Measurements from ENCODE around the gene FGF2.
"Not testable (repeated sequence)": the region's sequence is repeated elsewhere in the genome, so short reads cannot be mapped to it uniquely, and the experiment has no call there.

FGF2 gene

DNA sequence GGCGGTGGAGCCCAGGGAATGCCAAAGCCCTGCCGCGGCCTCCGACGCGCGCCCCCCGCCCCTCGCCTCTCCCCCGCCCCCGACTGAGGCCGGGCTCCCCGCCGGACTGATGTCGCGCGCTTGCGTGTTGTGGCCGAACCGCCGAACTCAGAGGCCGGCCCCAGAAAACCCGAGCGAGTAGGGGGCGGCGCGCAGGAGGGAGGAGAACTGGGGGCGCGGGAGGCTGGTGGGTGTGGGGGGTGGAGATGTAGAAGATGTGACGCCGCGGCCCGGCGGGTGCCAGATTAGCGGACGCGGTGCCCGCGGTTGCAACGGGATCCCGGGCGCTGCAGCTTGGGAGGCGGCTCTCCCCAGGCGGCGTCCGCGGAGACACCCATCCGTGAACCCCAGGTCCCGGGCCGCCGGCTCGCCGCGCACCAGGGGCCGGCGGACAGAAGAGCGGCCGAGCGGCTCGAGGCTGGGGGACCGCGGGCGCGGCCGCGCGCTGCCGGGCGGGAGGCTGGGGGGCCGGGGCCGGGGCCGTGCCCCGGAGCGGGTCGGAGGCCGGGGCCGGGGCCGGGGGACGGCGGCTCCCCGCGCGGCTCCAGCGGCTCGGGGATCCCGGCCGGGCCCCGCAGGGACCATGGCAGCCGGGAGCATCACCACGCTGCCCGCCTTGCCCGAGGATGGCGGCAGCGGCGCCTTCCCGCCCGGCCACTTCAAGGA, at the start of gene FGF2:
TSS of gene FGF2 (plus strand) at position 279 of the 705 bp plus-strand sequence. CDS start at position 623, 344 bp downstream.
- peak; percentile 35 to 53 for DNase-seq

DNA sequence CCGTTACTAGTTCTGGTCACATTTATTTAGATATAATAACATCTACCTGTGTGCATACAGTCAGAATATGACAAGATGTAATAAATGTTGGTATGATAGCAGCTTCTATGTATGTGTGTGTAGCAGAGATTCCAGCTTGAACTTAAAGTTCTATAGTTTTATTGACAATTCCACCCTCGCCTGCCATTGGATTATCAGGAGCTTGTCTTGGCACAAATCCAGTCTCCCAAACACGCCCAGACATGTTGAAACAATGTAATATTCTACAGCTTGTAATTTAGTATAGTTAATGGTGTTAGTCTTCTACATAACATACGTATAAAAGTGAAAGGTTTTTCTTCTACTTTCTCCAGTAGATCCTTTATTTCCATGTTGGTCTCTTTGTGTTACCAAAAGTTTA, 49.7 kb upstream of the FGF2 start:
- DNase-seq, result no peak

DNA sequence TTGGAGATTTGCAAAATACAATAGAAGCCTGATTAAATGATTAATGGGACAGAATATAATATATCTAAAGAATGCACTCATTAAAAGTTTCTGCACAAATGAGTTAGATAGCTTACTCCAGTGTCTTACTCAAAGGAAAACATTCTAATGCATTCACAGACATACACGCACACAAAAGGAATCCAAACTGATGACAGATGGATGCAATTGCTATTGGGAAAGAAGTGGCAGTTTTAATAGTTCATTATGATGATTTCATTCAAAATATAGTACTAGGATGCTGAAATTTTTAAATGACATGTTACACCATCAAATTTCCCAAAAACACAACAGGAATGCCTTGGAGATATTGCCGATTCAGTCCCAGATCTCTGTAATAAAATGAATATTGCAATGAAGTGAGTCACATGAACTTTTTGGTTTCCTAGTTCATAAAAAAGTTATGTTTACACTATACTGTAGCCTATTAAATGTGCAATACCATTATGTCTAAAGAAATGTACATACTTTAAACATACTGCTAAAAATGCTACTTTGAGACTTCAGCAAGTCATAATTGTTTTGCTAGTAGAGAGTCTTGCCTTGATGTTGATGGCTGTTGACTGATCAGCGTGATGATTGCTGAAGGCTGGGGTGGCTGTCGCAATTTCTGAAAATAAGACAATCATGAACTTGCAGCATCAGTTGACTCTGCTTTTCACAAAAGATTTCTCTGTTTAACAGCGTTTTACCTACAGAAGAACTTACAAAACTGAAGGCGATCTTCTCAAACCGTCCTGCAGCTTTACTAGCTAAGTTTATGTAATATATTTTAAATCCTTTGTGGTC, 48.6 kb upstream of the FGF2 start:
- no peak for DNase-seq

DNA sequence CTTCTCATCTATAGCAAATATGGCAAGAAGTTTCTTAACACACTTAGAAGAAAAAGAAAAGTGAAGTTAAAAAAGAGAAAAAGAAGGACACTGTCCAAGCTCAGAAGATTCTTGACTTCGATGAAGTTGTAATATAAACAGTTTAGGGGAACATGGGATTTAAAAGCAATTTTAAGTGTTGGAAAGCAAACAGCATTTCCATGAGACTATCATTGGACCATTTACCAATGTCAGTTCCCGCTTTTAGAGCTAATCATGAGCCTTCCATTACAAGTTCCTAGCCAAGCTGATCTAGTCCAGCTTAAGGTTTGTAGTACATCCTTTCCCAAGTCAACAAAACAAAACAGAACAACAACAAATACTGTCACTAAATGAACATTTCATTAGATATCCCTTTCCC, 45.1 kb upstream of the FGF2 start:
- DNase-seq, result no peak

DNA sequence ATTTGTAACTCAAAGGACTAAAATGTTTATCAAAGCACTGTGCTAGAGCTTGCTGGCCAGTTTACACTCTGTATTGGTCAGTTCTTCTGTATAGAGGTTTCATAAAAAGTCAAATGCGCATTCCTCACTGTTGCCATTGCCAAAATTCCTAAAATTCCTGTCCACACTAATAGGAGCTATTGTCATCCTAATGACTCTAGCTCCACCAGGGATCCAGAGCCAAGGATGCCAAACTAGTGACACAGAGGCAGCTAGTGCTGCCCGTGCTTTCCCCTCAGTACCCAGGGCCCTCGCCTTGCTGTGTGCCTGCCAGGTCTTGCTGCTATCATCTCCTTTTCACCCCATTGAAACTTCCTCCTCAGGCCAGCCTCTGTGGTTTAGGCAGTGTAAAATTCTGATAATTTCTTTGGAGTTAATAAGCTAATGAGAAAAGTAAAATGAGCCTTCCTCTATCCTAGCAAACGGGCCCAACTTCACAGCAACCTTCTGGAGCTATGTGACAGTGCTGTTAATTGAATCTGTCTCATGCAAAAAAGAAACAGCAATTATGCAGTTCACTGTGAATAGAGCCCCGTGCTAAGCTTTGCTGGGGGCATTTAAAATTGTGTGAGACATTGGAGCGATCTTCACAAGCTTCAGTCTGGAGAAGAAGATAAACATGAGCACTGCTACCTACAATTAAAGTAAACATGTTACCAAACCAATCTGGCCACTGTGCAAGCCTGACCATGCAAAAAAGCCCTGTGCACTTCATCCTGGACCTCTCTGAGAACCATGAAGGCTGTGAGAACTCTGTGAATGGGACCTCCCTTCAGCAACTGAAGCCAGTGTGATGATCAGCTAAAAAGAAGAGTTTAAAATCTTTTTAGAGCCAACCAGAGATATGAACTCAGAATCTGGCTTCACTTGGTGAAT, 43.1 kb upstream of the FGF2 start:
- no peak for DNase-seq

DNA sequence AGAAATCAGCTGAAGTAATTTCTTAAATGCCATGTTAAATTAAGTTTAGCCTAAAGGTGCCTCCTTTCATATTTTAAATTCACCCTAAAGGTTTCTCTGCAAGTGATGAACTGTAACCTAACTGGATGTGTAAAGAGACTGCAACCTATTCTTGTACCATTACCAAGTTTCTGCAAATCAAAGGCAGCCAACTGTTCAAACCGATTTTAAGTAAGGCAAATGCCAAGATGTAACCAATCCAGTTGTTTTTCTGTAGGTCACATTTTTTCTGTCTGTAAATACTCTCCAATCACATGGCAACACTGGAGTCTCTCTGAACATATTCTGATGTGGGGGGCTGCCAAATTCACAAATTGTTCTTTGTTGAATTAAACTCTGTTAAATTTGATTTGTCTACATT, 42.4 kb upstream of the FGF2 start:
- no peak for DNase-seq

DNA sequence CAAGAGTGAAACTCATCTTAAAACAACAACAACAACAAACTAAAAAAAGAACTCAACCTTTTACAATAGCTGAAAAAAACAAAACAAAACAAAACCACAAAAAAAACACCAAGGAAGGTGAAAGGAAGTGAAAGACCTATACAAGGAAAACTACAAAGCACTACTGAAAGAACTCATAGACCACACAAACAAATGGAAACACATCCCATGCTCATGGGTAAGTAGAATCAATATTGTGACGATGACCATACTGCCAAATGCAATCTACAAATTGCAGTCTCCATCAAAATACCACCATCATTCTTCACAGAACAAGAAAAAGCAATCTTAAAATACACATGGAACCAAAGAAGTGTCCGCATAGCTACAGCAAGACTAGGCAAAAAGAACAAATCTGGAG, 41.5 kb upstream of the FGF2 start:
- no peak for DNase-seq

DNA sequence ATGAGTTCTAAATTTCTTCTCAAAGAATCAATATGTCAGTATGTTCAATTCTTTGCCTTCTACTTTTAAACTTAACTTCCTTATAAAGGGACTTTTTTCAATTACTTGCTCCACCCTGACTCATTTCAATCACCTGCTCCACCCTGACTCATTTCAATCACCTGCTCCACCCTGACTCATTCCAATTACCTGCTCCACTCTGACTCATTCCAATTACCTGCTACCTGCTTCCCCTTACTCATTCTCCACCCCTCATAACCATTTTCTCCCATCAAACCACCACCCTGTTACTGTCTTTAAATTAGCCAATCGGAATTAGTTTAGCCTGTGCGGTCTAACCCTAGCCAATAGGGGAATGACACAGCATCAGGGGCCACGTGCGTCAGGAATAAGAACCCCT, 40.3 kb upstream of the FGF2 start:
- not testable (repeated sequence) for DNase-seq

DNA sequence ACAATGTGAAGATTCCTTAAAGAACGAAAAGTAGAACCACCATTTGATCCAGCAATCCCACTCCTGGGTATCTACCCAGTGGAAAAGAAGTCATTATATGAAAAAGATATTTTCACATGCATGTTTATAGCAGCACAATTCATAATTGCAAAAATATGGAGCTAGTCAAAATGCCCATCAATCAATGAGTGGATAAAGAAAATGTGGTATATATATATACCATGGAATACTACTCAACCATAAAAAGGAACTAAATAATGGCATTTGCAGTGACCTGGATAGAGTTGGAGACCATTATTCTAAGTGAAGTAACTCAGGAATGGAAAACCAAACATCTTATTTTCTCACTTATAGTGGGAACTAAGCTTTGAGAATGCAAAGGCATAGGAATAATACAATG, 39.7 kb upstream of the FGF2 start:
- not testable (repeated sequence) for DNase-seq

DNA sequence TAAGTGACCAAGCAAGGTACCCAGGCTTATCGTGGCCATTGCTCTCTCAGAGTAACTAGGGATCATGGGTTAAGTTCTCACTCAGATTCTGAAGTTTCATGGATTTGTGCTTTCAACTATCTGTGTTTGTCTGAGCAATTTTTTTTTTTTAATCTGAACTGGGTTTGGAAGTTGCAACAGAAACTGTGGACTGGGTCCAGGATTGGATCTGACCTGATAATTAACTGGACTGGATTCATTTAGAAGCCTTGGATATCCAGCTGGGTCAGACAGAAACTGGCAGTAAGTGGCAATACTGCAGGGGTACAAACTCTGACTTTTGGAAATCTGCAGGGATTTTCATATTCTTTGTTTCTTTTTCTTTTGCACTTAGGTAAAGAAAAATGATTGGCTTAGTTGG, 38.7 kb upstream of the FGF2 start:
- no peak for DNase-seq

DNA sequence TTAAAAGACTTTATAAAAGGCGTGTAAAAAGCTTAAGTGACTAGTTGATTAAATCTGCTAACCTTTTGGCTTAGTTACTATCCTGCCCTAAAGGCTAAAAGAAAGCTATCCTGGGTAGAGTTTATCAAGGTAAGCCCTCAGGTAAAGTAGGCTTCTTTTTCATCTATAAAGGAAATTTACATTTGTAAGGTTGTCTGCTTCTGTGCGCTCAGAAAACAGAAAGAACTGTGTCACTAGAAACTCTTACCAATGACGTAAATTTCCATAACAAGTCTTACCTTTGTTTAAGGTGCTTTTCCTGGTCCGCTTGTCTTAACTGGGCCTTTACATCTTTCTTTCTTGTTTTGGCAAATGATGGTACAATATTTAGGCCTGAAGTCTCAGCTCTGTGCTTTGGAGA, 37.7 kb upstream of the FGF2 start:
- no peak for DNase-seq

DNA sequence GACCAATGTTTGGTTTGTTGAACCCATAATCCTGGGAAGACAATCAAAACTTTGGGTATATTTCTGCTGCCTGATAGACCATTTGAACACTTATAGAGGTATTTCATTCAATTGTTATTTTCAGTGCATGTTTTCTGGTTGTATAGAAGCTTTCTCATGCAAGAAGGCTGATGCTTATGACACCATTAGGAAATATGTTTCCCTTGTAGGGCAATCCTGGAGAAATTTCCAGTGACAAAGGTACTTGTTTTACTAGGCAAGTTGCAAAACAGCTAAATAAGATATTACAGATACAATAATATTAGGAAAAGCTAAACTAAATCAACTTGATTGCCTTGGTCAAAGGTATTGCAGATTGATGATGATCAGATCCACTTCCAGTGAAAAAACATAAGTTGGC, 32.8 kb upstream of the FGF2 start:
- DNase-seq, result no peak

DNA sequence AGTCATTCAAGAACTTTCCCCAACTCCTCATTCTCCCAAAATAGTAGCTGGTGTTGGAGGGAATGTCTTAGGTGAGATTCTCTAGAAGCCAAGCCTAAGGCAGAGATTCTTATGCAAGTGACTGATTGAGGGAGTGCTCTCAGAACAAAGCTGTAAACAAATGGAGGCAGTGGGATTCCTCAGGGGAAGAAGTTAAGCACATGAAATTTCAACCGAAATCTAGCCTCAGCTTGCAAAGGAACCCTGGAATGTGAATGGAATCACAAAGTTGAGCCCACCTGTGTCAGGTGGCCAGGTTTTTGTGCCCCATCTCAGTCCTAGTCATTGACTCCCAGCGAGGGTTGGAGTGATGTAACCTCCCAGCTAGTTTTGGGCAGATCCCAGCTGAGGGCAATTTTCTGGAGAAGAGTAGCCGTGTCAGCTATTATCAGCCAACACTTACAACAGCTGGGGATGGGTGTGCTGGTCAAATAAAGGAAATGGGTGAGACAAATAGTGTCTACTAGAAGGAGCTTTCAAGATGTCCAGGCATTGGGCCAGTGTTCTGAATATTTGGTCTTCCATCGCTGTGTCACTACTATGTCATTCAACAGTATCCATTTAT, 29.7 kb upstream of the FGF2 start:
- no peak for DNase-seq

DNA sequence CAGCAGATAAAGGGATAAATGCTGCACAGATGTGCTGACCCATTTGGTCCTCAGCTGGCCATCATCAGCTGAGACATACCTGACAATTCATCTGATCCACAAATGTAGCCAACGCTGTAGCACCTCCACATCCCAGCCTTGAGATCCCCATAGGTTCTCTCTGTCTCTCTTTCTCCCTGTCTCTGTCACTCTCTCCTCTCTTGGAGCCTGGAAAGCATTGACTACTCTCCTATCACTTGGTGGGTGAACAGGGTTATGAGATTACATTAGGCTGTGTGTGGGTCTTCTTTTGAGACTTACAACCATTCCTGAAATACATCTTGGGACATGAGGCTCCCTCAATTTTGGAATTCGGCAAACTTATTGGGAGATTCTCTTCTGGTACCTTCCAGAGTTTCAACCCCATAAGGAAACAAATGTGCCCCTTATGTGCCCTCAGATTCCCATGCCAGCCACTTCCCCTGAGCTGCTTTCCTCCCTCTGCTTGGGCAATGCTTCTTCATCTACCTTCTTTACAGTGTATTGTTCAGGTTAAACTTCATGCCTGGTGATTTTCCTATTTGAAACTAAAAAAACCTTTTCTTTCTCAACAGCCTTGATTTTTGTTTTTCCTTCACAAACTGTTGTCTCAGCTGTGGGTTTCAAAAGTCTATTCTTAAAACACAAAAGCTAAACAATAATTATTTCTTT, 29.1 kb upstream of the FGF2 start:
- DNase-seq, result no peak

DNA sequence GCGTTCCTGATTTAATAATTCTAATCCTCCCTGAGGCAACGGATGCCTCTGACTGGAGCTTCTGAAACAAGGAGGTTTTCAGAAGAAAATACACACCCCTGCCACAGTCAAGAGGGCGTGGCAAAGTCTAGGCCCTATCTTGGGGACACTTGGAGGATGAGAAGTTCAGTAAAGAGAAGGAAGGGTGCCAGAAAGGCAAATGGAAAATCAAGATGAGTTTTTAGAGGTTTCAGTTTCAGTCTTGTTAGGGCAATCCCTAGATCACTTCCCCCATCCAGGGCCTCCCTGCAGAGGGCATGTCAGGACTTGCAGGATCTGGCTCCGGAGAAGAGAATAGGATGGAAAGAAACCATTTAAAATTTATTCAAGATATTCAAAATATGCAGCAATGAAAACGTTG, 28.5 kb upstream of the FGF2 start:
- DNase-seq, result no peak

DNA sequence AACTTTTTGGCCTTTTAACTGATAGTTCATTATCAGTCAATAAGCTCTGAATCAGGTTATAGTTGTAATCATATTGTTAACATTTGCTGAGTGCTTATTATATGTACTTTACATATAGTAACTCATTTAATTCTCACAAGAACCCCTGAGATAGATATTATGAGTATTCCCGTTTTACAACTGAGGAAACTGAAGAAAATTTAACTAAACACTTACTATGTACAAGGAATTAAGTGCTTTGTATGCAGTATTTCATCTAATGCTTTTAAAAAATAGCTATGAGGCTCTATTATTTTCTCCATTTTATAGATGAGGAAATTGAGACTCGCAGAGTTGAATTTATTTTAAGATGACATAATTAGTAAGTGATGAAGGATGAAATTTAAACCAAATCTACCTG, 27.7 kb upstream of the FGF2 start:
- no peak for DNase-seq

DNA sequence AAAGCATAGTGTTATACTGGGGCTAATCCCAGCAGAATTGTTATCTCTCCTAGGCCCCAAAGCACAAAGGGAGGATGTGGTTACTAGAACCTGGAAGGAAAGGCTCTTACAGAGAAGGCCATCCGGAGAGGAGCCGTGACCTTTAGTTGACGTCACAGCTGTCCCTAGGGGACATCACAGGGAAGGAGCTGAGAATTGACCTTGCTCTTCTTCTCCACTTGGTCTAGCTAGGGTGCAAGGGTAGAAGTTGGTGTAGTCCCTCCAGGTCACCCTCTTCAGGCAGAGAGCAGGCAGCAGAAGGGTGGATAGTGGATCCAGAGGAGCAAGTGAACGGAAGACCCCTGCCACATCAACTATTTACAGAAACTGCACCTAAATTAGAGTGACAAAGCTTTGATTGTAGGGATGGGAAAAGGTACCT, 22.8 kb upstream of the FGF2 start:
- no peak for DNase-seq

DNA sequence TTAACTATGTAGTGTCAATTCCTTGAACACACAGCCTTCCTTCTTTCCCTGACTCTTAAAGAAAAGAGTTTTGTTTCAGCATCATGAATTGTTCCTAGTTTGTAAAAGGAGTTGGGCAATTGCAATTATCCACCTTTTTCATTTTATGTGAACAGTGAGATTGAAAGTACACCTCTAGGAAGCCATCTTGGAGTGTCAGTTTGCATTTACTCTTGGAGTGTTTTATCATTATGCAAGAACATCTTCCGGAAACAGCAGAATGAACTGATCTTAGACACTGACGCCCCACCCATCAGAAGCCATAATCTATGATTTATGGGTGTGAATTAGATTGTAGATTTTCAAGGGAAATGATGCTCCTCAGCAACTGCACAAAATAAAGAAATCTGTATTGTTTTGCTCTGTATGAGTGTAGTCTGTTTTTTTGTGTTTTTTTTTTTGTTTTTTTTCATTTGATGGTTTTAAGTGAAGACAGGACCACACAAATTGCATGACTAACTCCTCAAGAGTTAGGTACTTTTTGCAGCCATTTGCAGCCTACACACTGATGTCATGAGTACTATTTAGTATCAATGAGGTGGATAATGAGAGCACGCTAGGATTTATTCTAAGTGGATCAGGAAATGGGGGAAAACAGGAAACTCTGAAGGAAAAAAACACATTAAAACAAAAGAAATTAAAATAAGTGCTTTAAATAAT, 19.5 kb upstream of the FGF2 start:
- DNase-seq, result no peak

DNA sequence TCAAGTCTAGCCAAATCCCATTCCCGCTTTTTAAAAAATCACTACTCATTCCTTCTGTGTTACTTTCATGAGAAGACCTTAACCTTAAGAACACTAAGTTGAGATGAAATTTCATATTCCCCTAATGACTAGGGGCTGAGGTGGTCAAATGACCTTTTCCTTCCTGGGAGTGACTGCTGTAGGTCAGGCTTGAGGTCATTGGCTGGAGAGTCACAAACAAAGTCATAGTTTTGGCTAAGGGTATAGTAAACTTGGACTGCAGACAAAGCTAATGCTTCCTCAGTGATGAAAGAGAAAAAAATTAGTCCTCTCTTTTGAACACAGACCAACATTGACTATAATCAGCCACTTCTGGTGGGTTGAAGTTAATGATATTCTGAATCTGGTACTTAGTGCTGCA, 16.0 kb upstream of the FGF2 start:
- no peak for DNase-seq

DNA sequence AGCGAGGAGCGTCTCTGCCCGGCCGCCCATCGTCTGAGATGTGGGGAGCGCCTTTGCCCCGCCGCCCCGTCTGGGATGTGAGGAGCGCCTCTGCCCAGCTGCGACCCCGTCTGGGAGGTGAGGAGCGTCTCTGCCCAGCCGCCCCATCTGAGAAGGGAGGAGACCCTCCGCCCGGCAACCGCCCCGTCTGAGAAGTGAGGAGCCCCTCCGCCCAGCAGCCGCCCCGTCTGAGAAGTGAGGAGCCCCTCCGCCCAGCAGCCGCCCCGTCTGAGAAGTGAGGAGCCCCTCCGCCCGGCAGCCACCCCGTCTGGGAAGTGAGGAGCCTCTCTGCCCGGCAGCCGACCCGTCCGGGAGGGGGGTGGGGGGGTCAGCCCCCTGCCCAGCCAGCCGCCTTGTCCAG, 14.8 kb upstream of the FGF2 start:
- DNase-seq, result not testable (repeated sequence)

DNA sequence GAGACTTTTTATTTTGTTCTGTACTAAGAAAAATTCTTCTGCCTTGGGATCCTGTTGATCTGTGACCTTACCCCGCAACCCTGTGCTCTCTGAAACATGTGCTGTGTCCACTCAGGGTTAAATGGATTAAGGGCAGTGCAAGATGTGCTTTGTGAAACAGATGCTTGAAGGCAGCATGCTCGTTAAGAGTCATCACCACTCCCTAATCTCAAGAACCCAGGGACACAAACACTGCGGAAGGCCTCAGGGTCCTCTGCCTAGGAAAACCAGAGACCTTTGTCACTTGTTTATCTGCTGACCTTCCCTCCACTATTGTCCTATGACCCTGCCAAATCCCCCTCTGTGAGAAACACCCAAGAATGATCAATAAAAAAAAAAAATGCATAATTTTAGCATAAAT, 13.8 kb upstream of the FGF2 start:
- not testable (repeated sequence) for DNase-seq

DNA sequence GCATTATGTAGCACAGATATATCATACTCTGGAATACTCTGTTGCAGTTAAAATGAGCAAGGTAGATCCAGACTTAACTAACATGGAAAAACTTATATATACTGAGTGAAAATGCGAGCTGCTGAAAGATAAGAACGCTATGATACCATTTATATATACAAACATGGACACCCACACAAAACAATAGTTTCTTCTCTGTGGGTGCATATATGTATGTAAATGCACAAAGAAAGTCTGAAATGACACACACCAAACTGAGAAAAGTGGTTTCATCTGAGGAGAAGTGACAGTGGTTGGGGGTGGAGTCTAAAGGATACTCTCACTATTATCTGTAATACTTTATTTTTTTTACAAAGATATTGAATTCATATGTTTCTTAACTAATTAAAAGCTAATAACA, 12.2 kb upstream of the FGF2 start:
- no peak for DNase-seq
